HG02970 (cell line): Measurements from ENCODE around the gene ATP6V0E2.
"Not testable (repeated sequence)": the region's sequence is repeated elsewhere in the genome, so short reads cannot be mapped to it uniquely, and the experiment has no call there.

ENCODE experiments used
- ATAC-seq: cut with Tn5 transposase; IDR thresholded peaks from one replicate; pipeline ENCODE4 v1.9.1; 2021; ENCODE audit warnings: mild to moderate bottlenecking, moderate library complexity, moderate number of reproducible peaks; ENCODE audit not compliant: unreplicated experiment, low FRiP score

The ATP6V0E2 gene

GRCh38 chr7:149907776-149908376 is 34.1 kb downstream of the ATP6V0E2 start:
- ATAC-seq: not testable (repeated sequence)

- not testable (repeated sequence) for ATAC-seq
Measured at GRCh38 chr7:149910219-149910618, 36.5 kb downstream of the ATP6V0E2 start.

GRCh38 chr7:149912126-149912525 is 38.4 kb downstream of the ATP6V0E2 start:
- not testable (repeated sequence) for ATAC-seq

- ATAC-seq: not testable (repeated sequence)
Measured at GRCh38 chr7:149926414-149926813, 52.6 kb downstream of the ATP6V0E2 start.
